GM10847 (cell line): ENCODE data around the gene FMNL2.

Experiments
- POLR2A ChIP-seq: IDR thresholded peaks from 2 replicates; pipeline ENCODE4 v1.6.1; 2011; ENCODE audit not compliant: insufficient read length; ENCODE audit errors: extremely low read depth

The FMNL2 gene

GRCh38 chr2:152582081-152582480, 247.1 kb downstream of the FMNL2 start:
- TF ChIP-seq POLR2A = no peak

GRCh38 chr2:152583512-152584229, 248.7 kb downstream of the FMNL2 start:
- TF ChIP-seq POLR2A = no peak

- no peak for TF ChIP-seq POLR2A
Measured at GRCh38 chr2:152584301-152584700, 249.3 kb downstream of the FMNL2 start.

- no peak for TF ChIP-seq POLR2A
Measured at GRCh38 chr2:152585830-152586484, 251.0 kb downstream of the FMNL2 start.

- no peak for TF ChIP-seq POLR2A
Measured at GRCh38 chr2:152587187-152587947, 252.4 kb downstream of the FMNL2 start.

- no peak for TF ChIP-seq POLR2A
Measured at GRCh38 chr2:152588998-152589397, 254.0 kb downstream of the FMNL2 start.

GRCh38 chr2:152594022-152594766, 259.2 kb downstream of the FMNL2 start:
- TF ChIP-seq POLR2A = no peak

- TF ChIP-seq POLR2A = no peak
Measured at GRCh38 chr2:152594792-152595191, 259.8 kb downstream of the FMNL2 start.

- TF ChIP-seq POLR2A = no peak
Measured at GRCh38 chr2:152598975-152599759, 264.2 kb downstream of the FMNL2 start.

GRCh38 chr2:152600051-152600657, 265.2 kb downstream of the FMNL2 start:
- no peak for TF ChIP-seq POLR2A

- no peak for TF ChIP-seq POLR2A
Measured at GRCh38 chr2:152600697-152601096, 265.7 kb downstream of the FMNL2 start.

- TF ChIP-seq POLR2A = no peak
Measured at GRCh38 chr2:152602750-152603149, 267.8 kb downstream of the FMNL2 start.

GRCh38 chr2:152603166-152603565, 268.2 kb downstream of the FMNL2 start:
- TF ChIP-seq POLR2A = no peak

- TF ChIP-seq POLR2A = no peak
Measured at GRCh38 chr2:152606081-152606480, 271.1 kb downstream of the FMNL2 start.

- no peak for TF ChIP-seq POLR2A
Measured at GRCh38 chr2:152606941-152607340, 272.0 kb downstream of the FMNL2 start.
